GM19193 (cell line): Measurements from ENCODE around the gene ITM2C.

Experiments used
- POLR2A ChIP-seq: IDR thresholded peaks from 4 replicates; pipeline ENCODE4 v1.6.1; 2011; ENCODE audit not compliant: insufficient read depth, insufficient read length; ENCODE audit errors: extremely low read depth

Gene ITM2C

GRCh38 chr2:230875347-230876315 lies 10.9 kb downstream of the ITM2C start:
- TF ChIP-seq POLR2A: no peak

- no peak for TF ChIP-seq POLR2A
Measured at GRCh38 chr2:230877116-230877758, 12.5 kb downstream of the ITM2C start.

GRCh38 chr2:230877759-230878598 lies 13.2 kb downstream of the ITM2C start:
- TF ChIP-seq POLR2A: no peak

GRCh38 chr2:230878599-230879188 lies 14.0 kb downstream of the ITM2C start:
- no peak for TF ChIP-seq POLR2A

GRCh38 chr2:230879271-230879882 lies 14.6 kb downstream of the ITM2C start:
- TF ChIP-seq POLR2A: no peak

- no peak for TF ChIP-seq POLR2A
Measured at GRCh38 chr2:230879891-230880290, 15.1 kb downstream of the ITM2C start.

GRCh38 chr2:230881840-230882239 lies 17.1 kb downstream of the ITM2C start:
- TF ChIP-seq POLR2A: no peak

GRCh38 chr2:230885463-230886130 lies 20.9 kb downstream of the ITM2C start:
- no peak for TF ChIP-seq POLR2A

- TF ChIP-seq POLR2A: no peak
Measured at GRCh38 chr2:230886206-230886605, 21.5 kb downstream of the ITM2C start.

- no peak for TF ChIP-seq POLR2A
Measured at GRCh38 chr2:230886671-230887071, 21.9 kb downstream of the ITM2C start.

GRCh38 chr2:230887342-230887741 lies 22.6 kb downstream of the ITM2C start:
- TF ChIP-seq POLR2A: no peak

GRCh38 chr2:230888824-230889400 lies 24.2 kb downstream of the ITM2C start:
- TF ChIP-seq POLR2A: no peak

- TF ChIP-seq POLR2A: no peak
Measured at GRCh38 chr2:230889911-230890601, 25.3 kb downstream of the ITM2C start.

GRCh38 chr2:230890646-230891045 lies 25.9 kb downstream of the ITM2C start:
- TF ChIP-seq POLR2A: no peak

- no peak for TF ChIP-seq POLR2A
Measured at GRCh38 chr2:230891064-230891463, 26.3 kb downstream of the ITM2C start.
